Measurements from ENCODE around the gene PBX3.

Gene PBX3

DNA sequence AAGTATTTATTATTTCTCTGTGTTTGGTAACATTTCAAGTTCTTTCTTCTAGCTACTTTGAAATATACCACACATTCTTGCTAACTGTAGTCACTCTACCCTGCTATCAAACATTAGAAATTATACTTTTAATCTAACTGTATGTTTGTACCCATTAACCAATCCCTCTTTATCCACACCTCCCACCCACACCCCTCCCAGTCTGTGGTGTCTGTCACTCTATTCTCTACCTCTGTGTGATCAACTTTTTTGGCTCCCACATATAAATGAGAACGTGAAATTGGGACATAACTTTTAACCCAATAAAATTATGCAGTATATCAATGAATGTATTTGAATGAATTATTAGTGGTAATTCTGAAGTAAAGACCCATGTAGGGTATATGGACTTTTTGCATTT is 79.7 kb downstream of the PBX3 start:
- no peak for DNase-seq

DNA sequence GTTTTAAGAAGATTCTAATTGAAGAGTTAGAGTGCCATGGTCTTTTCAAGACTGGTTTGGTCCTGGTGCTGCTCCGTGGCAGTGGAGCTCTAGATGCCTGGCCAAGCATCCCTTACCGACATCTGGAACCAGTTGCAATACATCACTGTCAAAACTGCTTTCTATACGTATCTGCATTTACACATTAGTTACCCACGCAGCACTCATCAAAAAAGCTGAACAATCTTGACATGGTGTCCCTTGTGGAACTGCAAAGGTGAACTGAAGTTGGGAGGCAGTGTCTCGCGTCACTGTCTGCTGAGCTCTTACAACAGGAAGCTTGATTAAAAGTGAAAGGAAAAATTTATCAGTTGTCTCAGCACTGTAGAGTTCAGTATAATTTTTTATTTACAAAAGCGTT is 82.6 kb downstream of the PBX3 start:
- DNase-seq, result no peak

DNA sequence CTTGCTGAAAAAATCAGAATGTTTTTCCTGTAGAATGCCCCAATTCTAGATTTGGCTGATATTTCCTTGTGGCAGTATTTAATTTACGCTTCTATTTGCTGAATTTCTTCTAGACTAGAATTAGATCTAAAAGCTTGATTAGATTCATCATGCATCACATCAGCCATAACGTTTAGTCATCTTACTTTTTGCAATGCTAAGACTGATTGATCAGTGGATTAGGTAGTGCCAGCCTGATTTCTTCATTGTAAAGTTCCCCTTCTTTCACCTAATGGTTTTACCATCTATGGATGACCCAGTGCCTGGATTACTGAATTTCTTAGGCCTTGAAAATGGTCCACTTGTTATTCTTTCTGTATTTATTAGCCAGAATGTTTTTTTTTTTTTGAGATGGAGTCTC is 83.9 kb downstream of the PBX3 start:
- DNase-seq, result no peak

DNA sequence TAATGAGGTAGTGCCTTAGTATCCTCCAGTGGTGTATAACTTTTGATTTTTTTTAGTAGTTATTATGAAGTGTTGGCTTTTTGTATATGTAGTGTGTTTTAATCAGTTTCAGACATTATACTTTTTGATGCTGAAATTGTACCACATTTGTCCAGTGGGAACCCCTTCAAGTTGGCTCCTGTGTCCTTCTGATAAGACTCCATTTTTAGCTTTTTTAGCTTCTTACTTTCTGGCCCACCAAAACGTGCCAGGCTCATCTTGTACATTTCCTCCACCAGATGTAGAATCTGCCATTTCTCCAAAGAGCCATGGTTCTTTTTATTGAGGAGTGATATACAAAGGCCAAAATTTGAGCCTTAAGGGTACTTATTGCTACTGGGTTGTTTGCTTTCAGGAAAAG is 84.4 kb downstream of the PBX3 start:
- DNase-seq, result no peak

DNA sequence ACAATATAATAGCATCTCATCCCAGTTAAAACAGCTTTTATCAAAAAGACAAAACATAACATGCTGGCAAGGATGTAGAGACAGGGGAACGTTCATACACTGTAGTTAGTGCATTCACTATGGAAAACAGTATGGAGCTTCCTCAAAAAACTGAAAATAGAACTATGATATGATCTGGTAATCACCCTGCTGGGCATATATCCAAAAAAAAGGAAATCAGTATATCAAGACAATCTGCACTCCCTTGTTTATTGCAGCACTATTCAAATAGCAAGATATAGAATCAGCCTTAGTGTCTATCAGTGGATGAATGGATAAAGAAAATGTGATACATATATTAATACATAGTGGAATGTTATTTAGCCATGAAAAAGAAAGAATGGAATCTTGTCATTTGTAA is 88.5 kb downstream of the PBX3 start:
- DNase-seq, result peak; percentile 3

DNA sequence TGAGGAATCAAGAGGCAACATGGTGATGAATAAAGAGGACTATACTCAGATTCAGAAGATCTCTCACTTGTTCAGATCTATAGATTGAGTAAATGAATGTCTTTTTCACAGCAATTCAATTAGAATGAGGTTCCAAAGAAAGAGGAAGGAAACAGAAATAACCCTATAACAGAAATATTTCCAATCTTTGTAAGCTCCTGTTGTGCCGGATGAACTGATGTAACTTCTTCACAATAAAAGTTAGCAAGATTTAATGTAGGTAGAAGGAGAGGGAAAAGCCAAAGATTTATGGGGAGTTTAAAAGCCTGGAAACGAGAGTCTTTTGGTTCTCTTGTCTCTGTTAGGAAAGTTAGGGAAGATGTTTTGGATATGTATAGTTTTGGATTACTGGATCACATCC is 92.1 kb downstream of the PBX3 start:
- DNase-seq, result no peak

DNA sequence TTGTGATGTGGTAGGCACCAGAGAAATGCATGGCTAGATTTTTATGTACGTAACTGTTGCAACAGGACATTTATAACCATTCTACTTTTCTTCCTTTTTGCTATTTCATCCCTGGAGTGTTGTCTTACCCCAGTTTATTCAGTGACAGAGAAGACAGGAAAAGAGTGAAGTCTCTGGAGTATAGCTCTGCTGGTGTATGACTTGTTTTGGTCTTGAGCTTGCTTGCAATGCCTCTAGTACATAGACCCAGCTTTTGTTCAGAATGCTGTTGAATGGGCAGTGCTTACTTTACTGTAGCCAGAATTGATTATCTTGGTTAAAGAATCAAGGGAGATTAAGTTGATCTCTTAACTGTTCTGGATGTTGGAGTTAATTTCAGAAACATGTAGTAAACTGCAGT is 94.3 kb downstream of the PBX3 start:
- DNase-seq, result no peak

DNA sequence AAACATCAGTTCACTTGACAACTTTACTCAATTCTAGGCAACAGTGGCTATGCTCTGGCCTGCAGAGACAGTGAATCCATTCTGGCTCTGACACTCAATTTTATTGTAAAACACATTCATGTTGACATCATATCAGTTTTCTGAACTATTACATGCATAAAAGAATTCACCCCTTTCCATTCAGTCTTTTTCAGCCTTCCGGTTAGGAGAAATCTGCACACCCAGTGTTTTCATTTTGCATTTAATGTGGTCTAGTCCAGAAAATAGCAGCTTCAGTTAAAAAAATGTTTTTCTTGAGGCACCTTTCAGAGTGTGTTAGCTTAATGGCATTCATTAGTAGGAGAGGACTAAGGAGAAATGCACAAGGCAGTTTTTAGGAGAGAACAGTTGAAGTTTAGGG is 95.1 kb downstream of the PBX3 start:
- DNase-seq, result no peak

DNA sequence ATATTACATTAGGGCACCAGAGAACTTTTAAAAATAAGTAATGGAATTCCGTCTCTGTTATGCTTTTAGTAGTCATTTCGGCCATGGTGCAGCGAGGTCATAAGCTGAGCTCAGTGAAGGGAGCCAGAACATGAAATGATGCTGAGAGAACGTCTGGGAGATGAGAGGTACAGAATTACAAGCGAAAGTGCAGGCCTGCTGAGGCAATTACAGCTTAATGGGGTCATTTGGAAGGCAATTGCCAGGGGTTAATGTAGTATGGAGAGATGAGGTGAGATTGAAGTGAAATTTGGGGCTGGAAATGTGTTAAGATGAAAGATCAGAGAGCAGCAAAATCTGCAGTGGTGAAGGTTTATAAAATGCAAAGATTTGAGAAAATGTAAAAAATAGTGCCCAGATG is 96.5 kb downstream of the PBX3 start:
- no peak for DNase-seq

DNA sequence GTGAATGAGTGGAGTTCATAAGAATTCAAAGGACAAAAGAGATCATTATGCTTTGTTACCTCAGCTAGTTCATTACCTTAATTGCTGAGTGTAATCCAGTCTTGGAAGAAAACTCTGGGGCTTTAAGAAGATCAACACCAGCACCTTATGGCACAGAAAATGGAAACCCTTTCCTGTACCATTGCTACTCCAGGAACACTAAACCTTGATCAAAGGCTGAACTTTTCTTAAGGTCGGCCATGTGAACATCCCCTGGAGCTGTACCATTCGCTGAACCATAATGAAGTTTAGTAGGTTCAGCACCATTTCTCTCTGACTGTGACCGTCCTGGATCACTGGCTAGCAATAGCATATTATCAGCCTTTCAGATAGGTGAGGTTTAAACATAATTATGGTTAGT is 97.4 kb downstream of the PBX3 start:
- no peak for DNase-seq

DNA sequence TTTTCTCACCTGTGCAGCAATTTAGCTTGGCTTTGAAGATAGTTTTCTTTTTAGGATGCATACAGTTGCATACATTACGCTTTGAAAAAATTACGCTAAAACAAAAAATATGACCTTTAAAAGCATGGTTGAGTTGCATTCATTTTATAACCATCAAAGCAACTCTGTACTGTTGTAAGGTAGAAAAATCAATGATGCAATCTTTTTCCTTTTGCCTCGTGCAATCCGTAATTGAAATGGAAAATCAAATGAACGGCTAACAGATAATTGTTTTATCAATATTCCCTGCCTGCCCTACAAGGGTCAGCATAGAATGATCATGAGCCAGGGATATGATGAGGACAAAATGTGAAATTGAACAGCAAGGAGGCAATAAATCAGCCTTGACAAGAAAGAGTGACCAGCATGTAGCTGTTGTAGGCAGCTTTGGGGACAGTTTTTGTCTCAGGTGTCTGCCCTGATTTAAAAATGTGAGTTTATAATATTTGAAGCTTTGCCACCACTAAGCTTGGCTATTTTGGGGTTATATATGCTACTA is 98.2 kb downstream of the PBX3 start:
- DNase-seq, result no peak

DNA sequence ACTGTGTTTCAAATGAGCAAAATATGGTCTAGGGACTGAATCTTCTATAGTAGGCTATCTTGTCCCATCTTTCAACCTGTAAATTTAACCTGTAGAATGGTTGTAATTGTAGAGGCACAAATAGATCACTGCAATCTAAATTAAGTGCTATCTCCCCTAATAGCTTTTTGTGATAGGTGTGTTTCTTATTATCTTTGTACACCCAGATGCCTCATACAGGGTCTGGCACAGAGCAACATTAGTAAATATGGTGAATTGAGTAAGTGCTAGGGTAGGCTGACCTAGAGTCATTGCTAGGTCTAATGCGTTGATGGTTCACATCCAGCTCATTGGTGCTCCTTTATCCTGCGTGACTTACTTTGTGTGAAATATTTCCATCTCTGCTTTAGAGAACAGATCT is 100.6 kb downstream of the PBX3 start:
- no peak for DNase-seq

DNA sequence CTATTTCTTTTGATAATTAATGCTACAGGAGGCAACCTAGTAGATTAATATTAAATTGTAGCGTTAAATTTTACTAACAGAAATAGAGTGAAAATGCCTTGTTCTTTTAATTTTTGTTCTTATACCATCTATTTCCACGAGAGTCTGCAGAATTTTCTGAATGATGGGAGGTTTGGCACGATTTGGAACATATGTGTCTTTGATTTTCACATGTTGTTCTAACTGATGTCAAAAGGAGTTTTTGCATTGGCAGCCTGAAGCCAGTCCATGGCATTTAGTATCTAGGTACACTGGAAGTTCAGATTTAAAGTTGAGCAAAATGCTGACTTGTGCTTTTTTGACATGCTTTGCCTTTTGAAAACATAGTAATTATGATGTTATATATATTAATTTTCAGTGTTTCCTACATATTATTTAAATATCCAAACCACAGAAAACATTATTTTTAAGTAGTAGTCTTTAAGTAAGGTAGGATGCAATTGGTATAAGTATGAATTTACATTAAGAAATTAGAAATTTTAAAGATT is 103.0 kb downstream of the PBX3 start:
- no peak for DNase-seq

DNA sequence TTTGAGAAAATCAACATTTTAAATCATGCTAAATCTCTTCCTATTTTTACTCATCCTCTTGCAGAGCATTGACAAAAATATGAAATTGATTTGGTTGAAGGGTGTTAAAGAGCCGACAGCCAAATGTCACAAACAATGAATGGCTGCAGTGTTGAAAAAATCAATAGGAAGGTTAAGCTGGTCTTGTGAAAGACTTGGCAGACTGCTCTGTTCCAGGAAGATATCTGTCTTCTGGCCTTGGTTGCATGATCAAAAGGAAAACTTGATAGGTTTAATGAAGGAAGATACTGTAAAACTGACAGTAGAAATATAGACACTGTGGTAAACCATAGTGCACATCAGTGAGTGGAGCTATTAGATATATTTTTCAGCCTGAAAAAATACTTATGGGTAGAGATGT is 103.6 kb downstream of the PBX3 start:
- no peak for DNase-seq

DNA sequence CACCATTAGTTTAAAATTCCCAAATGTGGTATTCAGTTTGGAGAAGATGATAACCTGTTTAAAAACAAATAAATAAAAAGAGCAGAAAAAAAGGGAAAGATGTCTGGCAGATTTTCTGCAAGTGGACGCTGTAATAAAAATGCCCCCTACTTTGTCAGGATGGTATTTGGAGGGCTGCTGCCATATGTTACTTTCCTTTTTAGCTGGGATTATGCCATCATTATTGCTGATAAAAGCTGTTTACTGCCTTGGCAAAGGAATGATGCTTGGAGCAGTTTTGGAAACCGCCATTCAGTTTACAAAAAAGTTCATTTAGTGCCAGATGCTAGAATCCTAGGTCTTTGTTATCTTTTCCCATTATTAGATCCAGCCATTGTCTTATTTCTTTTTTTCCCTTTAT is 104.8 kb downstream of the PBX3 start:
- DNase-seq, result no peak

DNA sequence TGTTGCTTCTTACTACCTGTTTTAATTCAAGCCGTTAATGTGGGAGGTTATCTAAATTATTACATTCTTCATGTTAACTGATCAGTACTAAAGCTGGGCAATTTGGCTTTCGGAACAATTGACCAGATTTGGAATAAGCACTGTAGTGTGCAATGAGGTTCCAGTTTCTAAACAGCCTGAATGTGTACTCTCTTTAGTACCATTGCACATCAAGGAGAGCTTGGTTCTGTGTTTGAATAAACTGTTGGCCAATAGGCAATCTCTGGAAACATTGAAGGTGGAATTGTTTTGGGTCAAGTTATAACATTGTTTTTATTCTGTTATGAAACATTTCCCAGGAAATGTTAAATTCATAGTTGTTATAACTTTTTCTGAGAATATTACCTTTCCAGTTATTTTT is 105.2 kb downstream of the PBX3 start:
- no peak for DNase-seq

DNA sequence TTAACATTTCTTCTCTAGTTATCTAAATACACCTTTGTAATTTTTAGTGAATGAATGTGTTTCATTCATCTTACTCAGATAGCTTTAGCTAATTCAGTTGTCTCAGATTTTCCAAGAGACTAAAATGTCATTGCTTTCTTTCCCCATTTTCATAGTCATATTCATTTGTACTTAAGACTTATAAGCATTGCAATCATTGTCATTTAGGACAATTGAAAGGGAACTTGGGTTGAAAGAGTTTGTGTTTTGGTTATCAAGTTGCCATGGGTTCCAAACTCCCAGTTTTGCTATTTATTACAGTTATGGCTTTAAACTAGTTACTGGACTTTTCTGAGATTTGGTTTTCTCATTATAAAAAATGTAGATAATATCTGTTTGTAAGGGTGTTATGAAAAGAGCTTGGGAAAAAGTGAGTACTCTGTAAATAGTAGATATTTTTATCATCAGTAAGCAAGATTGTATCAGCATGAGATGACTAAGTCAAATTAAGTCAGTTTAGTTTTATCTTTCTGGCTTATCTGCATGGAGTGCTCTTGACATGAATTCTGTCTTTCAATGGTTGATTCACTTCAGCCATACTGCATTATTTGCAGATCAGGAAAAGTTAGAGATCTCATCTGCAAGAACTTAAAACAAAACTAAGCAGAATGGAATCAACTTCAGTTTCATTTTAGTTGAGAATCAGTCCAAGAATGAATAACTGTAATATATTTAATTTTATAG is 107.5 kb downstream of the PBX3 start:
- DNase-seq, result no peak

DNA sequence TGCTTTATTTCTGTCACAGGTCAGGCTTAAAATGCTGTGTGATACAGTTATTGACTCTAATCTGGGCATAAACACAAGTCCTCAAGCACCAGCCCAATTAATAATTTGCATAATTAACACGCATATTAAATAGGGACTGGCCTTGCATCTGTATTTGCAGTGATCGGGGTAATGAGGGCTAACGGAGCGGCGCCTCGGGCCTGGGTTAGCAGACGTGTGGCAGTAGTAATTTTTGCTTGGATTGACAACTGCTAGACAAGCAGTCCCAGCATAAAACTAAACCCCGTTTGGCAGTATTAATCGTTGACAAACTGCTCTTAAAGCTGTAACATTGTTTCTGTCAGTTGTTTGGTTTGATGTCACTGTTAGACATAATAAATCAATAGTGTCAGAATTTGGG is 109.2 kb downstream of the PBX3 start:
- no peak for DNase-seq

DNA sequence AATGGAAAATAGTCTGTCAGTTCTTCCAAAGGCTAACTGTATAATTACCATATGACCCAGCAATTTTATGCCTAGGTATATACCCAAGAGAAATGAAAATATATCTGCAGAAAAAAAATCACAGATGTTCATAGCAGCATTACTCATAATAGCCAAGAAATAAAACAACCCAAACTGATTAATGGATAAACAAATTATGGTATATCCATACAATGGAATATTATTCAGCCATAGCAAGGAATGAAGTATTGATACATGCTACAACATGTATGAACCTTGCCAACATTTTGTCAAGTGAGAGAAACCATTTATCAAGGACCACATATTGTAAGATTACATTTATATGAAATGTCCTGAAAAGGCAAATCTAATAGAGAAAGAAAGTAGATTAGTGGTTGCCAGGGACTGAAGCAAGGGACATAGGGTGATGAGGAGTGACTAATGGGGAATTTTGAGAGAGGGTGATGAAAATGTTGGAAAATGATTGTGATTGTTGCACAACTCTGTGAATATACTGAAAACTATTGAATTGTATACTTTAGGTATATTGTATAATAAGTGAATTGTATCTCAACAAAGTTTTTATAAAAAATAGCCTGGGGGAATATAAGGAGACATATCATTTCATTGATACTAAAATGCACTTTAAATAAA is 114.4 kb downstream of the PBX3 start:
- no peak for DNase-seq

DNA sequence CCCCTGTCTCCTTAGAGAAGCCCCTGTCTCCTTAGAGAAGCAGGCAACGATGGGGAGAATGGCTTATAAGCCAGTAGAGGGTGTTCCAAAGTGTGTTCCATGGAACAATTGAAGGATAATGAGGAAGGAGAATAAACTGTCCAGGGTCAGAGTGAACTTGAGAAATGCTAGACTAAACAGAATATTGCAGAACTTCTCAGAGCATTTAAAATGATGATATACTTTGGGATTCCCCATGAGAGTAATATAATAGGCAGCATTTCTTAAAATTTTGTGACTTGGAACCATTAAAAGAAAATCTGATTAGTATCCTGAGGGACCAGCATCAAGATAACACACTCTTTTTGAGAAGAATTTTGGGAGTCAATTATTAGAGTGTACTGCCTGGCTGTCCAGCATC is 116.8 kb downstream of the PBX3 start:
- no peak for DNase-seq

DNA sequence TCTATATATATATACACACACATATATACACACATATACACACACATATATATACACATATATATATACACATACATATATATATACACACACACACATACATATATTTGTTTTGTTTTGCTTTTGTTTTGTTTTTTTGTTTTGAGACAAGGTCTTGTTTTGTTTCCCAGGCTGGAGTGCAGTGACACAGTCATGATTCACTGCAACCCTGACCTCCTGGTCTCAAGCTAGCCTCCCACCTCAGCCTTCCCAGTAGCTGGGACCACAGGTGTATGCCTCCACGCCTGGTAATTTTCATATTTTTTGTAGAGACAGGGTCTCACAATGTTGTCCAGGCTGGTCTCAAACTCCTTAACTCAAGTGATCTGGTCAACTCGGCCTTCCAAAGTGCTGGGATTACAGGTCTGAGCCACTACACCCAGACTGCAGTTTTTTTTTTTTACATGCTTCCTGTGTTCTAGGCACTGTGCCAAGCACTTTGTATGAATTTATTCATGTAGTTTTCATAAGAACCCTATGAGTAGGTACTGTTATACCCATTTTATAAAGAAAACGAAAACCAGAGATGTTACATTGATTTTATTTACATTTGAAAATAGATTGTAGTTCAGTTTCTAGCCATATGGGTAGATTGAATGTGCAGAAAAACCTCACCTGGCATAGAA is 120.7 kb downstream of the PBX3 start:
- DNase-seq, result no peak

DNA sequence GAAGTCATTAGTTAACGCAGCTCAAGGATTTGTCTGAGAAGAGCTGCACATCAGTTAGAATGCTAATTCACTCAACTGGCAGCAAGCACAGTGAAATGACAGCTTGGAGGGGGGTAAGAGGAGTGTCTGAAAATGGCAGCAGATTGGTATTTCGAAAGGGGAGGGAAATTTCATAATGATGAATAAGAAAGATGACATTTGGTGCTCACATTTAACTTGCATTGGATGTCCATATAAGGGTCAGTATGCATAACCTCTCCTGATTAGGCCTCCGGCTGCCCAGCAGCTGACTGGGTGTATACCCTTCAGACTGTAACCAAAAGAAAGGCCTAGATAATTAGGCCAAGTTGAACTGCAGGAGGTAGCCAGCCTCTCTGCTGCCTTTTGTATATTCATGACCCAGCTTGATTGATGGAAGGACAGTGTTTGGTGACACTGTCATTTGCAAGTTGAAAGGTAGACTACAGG is 131.0 kb downstream of the PBX3 start:
- no peak for DNase-seq

DNA sequence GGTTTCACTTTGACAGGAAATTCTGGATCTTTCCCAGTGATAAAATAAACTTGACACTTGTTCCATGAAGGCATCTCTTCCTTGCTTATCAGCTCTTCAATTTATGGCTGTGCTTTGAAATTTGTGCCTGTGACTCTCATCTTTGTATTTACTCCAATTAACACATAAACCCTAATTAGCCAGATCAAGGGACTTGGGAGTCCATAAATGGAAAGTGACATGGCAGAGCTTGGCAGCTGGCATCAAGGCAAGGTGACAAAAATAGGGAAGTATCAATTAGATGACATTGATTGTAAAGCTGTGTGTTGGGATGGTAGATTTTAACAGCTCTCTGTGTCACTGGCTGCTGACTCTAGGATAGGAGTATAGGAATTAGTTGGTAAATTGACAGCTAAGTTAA is 133.9 kb downstream of the PBX3 start:
- no peak for DNase-seq

All from NCI-H526 treated with DMSO at 0.1 percent for 48 hours (cell line).